ENCODE data around the gene USH1G.
"Not testable (repeated sequence)": the region's sequence is repeated elsewhere in the genome, so short reads cannot be mapped to it uniquely, and the experiment has no call there.

The USH1G gene

GRCh38 chr17:74922694-74923537 is at the start of gene USH1G:
Gene USH1G, minus strand, starts transcription at chr17:74923255. Its CDS starts 182 bp downstream, at chr17:74923073.
- Mint-ChIP-seq H3K36me3 (peaks cover 2% of the 10 kb centered on the region), H3K4me3 (peak within 1 kb of the TSS; percentile 60), H3K9me3 (no peaks in the 10 kb centered on the region), H3K27me3 (peaks cover 32% of the 10 kb centered on the region), H3K4me1 (peaks cover 11% of the 10 kb centered on the region), H3K27ac (no peak within 1 kb of the TSS)

- Mint-ChIP-seq H3K27me3 (no peaks in the 10 kb centered on the region), H3K9me3 (no peaks in the 10 kb centered on the region), H3K4me1 (peaks cover 9% of the 10 kb centered on the region), H3K36me3 (no peaks in the 10 kb centered on the region), H3K27ac (peak within 1 kb of the TSS; percentile 62), H3K4me3 (peak within 1 kb of the TSS; percentile 90)
Observed at GRCh38 chr17:74972107-74972972, 49.3 kb upstream of the USH1G start, which contains the start of gene HID1. Gene HID1, minus strand, starts transcription at chr17:74972759. Its CDS starts 103 bp downstream, at chr17:74972656.

GRCh38 chr17:74971842-74972106 is 48.7 kb upstream of the USH1G start:
- Mint-ChIP-seq H3K36me3 (no peaks in the 10 kb centered on the region), H3K27ac (no peak overlapping the region), H3K27me3 (no peaks in the 10 kb centered on the region), H3K4me3 (peak overlapping the region; percentile 55), H3K9me3 (no peaks in the 10 kb centered on the region), H3K4me1 (peaks cover 9% of the 10 kb centered on the region)

- Mint-ChIP-seq H3K36me3 (no peaks in the 10 kb centered on the region), H3K27ac (no peak overlapping the region)
Observed at GRCh38 chr17:74971069-74971841, 48.2 kb upstream of the USH1G start.

GRCh38 chr17:74970395-74970794 is 47.3 kb upstream of the USH1G start:
- Mint-ChIP-seq H3K4me1 (peaks cover 9% of the 10 kb centered on the region), H3K9me3 (no peaks in the 10 kb centered on the region), H3K36me3 (no peaks in the 10 kb centered on the region), H3K4me3 (peak overlapping the region; percentile 51), H3K27ac (no peak overlapping the region), H3K27me3 (no peaks in the 10 kb centered on the region)

More at GRCh38 chr17:74971069-74971841, 48.2 kb upstream of the USH1G start:
- no peaks in the 10 kb centered on the region for H3K9me3 Mint-ChIP-seq
- H3K4me1 Mint-ChIP-seq: peaks cover 9% of the 10 kb centered on the region
- peak overlapping the region; percentile 55 for H3K4me3 Mint-ChIP-seq
- no peaks in the 10 kb centered on the region for H3K27me3 Mint-ChIP-seq

DNA sequence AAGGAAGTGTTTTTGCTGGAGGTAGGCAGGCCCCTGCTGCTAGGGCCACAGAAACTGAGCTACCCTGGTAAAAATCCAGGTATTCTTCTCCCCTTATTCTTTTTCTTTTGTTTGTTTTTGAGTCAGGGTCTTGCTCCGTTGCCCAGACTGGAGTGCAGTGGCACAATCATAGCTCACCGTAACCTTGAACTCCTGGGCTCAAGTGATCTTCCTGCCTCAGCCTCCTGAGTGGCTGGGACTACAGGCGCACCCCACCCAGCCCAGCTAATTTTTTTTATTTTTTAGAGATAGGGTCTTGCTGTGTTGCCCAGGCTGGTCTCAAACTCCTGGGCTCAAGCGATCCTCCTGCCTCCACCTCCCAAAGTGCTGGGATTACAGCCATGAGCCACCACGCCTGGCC is 46.4 kb upstream of the USH1G start:
- H3K36me3 Mint-ChIP-seq, H3K27ac Mint-ChIP-seq, H3K4me1 Mint-ChIP-seq, H3K27me3 Mint-ChIP-seq, H3K4me3 Mint-ChIP-seq, H3K9me3 Mint-ChIP-seq: not testable (repeated sequence)

DNA sequence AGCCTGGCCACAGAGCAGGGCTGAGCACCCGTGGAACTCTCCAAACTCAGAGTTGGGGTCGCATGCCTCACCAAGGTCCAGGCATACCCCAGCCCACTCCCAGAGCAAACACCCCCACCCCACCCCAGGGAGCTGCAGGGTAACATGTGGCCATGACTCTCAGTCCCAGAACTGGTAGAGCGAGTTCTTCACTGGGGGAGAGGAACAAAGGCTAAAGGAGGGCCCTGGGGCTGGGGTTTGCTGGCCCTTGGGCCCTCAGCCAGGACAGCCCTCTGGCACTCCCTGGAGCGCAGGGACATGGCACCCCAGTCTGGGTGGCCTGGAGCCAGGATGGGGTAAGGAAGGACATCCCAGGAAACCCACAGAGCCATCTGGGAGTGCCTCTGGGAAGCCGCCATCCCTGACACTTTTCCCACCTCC is 45.3 kb upstream of the USH1G start:
- Mint-ChIP-seq H3K4me3 (no peak overlapping the region), H3K27me3 (no peaks in the 10 kb centered on the region), H3K27ac (no peak overlapping the region), H3K9me3 (no peaks in the 10 kb centered on the region), H3K4me1 (peaks cover 9% of the 10 kb centered on the region), H3K36me3 (no peaks in the 10 kb centered on the region)

DNA sequence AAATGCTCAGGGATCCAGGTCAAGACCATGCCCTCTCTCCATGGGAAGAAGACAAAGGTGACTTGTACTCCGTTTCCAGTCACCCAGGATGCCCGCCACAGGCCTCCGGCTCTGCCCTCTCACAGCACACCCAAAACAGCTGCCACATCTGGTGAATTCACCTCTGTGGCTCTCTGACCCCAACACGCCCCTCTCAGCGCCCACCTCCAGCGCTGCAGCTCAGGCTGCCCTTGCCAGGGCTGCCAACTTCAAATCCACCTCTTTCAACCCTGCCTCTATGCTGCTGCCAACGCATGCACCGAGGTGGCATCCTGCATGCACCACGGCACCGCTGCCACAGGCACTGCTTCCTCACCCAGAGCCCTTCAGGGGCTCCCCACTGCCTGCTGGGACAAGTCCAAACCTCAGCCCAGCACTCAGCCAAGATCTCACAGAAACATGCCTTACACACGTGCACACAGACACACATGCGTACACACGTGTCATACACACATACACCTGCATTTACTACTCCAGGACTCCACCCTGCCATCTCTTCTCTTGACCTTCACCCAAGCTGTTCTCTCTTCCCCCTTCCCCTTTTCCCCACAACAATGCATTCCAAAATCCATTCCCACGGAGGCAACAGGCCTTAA is 42.0 kb upstream of the USH1G start:
- Mint-ChIP-seq H3K9me3 (no peaks in the 10 kb centered on the region), H3K4me1 (peaks cover 4% of the 10 kb centered on the region), H3K4me3 (no peak overlapping the region), H3K27ac (no peak overlapping the region), H3K27me3 (no peaks in the 10 kb centered on the region), H3K36me3 (no peaks in the 10 kb centered on the region)

GRCh38 chr17:74964246-74964761 is 41.2 kb upstream of the USH1G start:
- Mint-ChIP-seq H3K27me3 (no peaks in the 10 kb centered on the region), H3K27ac (no peak overlapping the region), H3K9me3 (no peaks in the 10 kb centered on the region), H3K4me1 (peaks cover 4% of the 10 kb centered on the region), H3K4me3 (no peak overlapping the region), H3K36me3 (no peaks in the 10 kb centered on the region)

- H3K9me3 Mint-ChIP-seq: no peaks in the 10 kb centered on the region
- H3K27me3 Mint-ChIP-seq: no peaks in the 10 kb centered on the region
- H3K4me1 Mint-ChIP-seq: peaks cover 4% of the 10 kb centered on the region
- H3K36me3 Mint-ChIP-seq: no peaks in the 10 kb centered on the region
- H3K4me3 Mint-ChIP-seq: no peak overlapping the region
- no peak overlapping the region for H3K27ac Mint-ChIP-seq
Observed at GRCh38 chr17:74963656-74964055, 40.6 kb upstream of the USH1G start.

DNA sequence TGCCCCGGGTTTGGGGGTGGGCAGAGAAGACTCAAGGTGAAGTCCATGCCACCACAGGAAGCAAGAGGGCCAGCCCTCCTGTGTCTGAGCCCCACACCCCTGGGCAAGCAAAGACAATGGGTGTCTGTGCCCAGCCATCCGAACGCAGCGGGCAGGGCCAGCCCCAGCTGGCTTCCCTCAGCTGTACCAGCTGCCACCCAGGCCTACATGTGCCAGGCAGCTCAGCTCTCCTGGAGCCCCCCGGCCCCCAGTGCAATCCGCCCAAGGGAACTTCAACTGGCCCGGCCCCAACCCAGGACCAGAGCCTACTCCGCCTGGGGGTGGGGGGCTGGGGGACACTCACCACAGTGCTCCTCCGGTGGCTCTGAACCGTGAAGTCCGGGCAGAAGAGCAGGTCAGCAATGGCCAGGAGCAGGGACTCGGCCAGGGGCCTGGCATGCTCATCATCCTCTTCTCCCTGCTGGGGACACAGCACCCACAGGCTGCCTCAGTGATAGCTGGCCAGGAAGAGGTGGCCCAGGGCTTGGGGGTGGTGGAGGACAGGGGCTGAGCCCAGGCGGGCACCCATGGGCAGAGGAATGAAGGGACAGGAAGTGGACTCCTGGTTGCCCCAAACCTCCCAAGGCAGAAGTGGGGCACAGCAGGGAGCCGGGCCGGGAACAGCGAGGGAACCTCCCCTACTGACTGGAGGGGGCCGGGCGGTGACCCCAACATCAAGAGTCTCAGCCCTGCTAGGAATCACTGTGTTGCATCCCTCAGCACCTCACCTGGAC is 39.8 kb upstream of the USH1G start:
- Mint-ChIP-seq H3K9me3 (no peaks in the 10 kb centered on the region), H3K27me3 (no peaks in the 10 kb centered on the region), H3K27ac (no peak overlapping the region), H3K4me1 (peaks cover 4% of the 10 kb centered on the region), H3K36me3 (no peaks in the 10 kb centered on the region), H3K4me3 (no peak overlapping the region)

- H3K4me3 Mint-ChIP-seq: no peak overlapping the region
- no peaks in the 10 kb centered on the region for H3K9me3 Mint-ChIP-seq
- peaks cover 4% of the 10 kb centered on the region for H3K4me1 Mint-ChIP-seq
- H3K27me3 Mint-ChIP-seq: no peaks in the 10 kb centered on the region
- no peaks in the 10 kb centered on the region for H3K36me3 Mint-ChIP-seq
- no peak overlapping the region for H3K27ac Mint-ChIP-seq
Observed at GRCh38 chr17:74961657-74962350, 38.7 kb upstream of the USH1G start.

GRCh38 chr17:74960570-74961342 is 37.7 kb upstream of the USH1G start:
- Mint-ChIP-seq H3K9me3 (no peaks in the 10 kb centered on the region), H3K4me3 (no peak overlapping the region), H3K27ac (no peak overlapping the region), H3K4me1 (peaks cover 4% of the 10 kb centered on the region), H3K27me3 (no peaks in the 10 kb centered on the region), H3K36me3 (no peaks in the 10 kb centered on the region)
